GM18526 (cell line): ENCODE results near the gene RUNX3.

ENCODE experiments used
- POLR2A ChIP-seq: IDR thresholded peaks from 3 replicates; pipeline ENCODE4 v1.6.1; 2011; ENCODE audit not compliant: insufficient read length; ENCODE audit errors: extremely low read depth

Gene RUNX3

DNA sequence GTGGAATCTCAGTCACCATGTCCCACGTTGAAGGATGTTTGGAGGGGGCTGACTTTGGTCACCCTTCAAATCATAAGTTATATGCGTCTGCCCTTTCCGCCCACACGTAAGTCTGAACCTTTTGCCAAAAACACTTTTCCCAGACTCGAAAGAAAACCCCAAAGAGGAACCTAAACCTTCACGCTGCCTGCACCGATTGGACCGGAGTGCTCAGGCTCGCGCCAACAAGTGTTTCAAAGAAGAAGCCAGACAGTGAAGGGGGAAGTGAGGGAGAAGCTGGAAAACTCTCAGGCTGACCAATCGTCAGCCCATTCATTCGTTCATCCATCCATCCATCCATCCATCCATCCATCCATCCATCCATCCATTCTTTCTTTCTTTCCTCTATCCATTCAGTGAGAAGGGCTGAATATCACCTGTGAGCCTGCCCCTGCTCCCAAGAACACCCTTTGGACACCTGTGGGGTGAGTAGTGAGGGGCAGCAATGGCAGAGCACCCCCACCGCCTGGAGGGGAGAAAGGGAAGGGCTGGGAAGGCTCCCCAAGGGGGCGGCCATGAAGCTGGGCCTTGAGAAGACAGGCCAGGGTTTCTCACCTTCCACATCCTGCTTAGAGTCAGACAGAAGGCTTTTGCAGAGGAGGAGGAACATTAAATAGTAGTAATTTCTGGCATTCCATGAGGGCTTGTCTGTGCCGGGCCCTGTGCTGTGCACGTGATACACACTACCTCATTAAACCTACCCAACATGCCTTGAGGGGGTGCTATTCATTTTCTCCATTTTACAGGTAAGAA lies 27.1 kb upstream of the RUNX3 start:
- TF ChIP-seq POLR2A: no peak

DNA sequence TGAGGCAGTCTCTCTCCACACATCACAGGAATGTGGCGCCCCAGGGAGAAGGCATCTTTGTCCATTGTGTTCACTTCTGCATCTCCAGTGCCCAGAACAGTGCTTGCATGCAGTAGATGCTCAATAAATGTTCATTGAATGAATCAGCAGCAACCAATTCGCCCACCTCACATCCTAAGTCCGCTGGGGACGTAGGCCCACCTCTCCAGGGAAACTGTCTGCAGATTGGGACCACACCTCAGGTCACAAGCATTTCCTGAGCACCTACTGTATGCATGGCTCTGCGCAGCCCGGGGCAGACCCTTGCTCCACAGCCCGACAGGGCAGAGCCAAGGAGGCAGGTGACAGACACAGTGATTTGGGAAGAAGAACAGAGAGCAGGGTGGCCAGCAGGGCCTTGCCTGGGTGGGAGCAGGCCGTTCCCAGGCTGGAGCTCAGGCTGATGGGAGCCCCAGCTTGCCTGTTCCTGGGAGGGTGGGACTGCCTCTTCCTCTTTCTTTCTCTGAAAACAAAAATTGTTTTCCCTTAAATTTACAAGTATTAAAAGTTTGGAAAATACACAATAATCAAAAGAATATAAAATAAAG lies 25.8 kb upstream of the RUNX3 start:
- TF ChIP-seq POLR2A: no peak

DNA sequence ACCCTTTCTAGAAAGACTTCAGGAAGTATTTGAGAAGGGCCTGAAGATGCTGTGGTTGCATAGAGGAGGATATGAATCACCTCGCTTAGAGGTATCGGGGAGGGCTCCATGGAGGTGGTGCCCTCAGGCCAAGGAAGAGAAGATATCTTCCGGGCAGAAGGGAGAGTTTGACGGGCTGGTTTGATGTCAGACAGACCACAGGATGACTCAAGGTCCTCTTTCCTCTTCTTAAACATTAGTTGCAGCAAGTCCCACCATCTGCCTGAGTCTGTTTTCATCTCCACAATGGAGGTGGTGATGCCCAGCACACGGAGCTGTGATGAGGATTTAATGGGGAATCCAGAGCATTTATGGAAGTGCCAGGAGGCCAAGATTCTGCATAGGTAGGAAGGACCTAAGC lies 25.1 kb upstream of the RUNX3 start:
- TF ChIP-seq POLR2A: no peak

DNA sequence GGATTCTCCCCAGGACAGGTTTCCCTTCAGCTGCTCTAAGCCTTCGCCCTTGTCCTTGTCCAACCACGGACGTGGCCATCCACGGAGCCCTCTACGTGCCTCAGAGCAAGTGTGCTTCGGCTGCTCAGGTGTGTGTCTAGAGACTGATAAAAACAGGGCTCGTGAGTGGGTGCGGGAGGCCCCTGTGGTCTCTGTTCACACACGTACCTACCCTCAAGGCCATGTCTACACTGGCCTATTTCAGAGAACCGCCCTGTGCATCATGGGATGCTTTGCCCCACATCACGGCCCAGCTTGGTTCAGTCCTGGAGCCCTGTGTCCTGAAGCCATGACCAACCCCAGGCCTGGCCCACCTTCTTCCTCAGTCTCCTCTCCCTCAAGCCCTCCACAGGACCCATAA lies 24.6 kb upstream of the RUNX3 start:
- no peak for TF ChIP-seq POLR2A

DNA sequence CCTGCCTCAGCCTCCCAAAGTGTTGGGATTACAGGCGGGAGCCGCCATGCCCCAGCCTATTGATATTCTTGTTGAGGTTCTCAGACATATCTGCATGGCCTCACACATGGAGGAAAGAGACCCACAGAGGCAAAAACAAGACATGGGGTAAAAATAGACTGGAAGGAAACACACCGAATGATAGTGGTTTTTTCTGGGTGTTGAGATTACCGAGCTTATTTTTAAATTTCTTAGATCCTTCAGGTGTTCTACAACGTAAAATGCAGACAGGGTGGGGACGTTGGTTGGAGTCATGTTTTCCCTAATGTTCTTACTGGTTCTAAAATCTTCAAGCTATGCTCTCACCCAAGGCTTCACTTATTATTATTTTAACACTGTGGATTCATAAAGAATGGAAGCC lies 23.9 kb upstream of the RUNX3 start:
- no peak for TF ChIP-seq POLR2A

DNA sequence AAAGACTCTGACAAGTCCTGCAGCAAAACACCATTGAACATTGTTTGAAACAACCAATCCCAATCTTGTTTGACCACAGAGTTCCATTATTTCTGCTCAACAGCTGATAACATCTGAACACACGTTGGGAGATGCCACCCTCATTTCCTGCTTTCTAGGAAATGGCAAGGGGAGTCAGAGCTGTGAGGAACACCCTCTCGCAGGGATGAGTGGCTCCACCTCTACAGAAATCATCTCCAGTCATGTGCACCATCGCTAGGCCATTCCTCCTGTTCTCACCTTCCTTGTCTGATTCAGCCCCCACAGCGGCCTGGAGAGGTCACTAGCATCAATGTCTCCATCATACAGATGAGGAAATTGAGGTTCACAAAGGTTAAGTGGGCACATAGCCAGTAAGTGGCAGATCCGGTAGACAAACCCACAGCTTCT lies 22.4 kb upstream of the RUNX3 start:
- TF ChIP-seq POLR2A: no peak

DNA sequence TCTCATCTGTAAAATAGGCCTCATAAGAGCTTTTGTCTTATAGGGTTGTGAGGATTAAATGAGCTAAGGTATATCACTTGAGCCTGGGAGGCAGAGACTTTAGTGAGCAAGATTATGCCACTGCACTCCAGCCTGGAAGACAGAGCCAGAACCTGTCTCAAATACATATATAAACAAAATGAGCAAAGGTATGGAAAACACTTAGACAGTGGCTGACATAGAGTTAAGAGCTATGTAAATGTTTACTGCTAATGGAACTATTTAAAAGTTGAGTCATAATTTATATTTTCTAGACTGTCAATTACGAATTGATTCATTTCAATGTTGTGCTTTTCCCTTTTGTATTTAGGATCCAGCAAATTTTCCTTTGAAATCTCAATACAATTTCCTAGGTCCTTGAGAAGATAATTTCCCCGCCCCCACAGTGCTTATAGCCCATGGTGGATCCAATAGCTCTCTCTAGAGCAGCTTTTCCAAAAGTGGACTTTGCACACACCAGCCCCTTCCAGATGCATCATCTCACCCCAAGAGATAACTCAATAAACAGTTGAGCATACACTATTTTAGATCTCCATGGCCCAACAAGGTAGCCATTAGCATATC lies 21.8 kb upstream of the RUNX3 start:
- no peak for TF ChIP-seq POLR2A

DNA sequence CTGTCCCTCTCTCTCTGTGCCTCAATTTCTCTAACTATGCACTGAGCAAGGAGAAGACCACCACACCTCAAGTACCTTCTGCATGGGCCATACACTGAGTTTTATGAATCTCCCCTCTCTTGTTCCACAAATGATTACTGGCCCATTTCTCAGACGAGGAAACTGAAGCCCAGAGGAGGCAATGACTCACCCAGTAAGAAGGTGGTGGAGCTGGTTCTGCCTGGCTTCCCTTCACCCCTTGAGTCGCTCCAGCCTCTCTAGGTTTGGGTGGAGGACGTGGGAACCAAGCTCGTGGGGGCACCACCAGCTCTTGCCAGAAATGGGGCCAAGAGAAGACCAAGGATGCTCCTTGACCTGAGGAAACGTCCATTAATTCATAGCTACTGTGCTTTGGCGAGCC lies 21.3 kb upstream of the RUNX3 start:
- no peak for TF ChIP-seq POLR2A

DNA sequence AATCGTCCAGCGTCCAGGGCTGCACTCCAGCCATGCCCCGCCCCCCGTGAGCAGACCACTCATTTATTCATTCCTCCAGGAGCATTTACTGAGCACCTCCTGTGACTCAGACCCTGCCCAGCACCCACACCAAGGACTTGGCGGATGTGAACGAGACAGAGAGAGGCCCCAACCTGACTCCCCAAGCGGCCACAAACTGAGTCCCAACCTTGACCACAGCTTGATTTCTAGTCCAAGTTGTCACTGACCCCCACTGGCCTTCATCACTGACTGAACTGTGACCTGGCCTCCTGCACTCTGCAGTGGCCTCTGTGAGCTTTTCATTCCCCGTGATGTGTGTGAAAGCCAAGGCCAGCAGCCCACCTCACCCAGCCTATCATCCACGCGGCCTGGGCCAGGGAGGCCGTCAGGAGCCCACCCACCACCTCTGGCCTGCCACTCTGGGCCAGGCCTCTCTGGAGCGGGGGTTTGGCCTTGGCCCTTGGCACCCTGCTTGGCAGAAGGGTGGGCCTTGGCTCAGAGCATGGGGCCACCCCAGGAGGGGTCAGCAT lies 19.3 kb upstream of the RUNX3 start:
- no peak for TF ChIP-seq POLR2A

DNA sequence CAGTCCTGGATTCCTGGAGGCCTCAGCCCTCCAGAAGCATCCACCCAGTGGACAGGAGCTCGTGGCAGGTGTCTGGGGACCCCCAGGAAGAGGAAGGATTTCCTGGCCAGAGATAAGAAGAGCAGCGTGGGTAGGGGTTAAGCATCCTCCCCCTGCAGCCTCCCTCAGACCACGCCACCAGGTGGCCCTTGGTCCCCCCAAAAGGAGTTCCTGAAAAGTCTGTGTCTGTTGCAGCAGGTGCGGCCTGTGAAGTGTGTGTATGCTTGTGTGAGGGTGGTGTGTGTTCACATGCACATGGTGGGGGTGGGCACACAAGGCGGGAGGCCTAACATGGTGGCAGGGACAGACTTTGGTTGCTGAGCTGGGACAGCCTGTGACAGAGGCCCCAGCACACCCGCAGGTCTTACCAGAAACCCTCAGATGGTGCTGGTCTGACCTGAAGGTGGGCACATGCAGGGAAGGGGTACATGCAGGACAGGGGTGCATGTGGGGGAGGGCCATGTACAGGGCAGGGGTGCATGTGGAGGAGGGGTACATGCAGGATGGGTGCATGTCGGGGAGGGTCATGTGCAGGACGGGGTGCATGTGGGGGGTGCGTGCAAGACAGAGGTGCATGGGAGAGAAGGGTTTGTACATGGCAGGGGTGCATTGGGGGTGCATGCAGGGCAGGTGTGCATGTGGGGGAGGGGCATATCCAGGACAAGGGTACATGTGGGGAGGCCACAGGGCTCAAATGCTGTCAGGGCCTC lies 18.2 kb upstream of the RUNX3 start:
- TF ChIP-seq POLR2A: no peak

DNA sequence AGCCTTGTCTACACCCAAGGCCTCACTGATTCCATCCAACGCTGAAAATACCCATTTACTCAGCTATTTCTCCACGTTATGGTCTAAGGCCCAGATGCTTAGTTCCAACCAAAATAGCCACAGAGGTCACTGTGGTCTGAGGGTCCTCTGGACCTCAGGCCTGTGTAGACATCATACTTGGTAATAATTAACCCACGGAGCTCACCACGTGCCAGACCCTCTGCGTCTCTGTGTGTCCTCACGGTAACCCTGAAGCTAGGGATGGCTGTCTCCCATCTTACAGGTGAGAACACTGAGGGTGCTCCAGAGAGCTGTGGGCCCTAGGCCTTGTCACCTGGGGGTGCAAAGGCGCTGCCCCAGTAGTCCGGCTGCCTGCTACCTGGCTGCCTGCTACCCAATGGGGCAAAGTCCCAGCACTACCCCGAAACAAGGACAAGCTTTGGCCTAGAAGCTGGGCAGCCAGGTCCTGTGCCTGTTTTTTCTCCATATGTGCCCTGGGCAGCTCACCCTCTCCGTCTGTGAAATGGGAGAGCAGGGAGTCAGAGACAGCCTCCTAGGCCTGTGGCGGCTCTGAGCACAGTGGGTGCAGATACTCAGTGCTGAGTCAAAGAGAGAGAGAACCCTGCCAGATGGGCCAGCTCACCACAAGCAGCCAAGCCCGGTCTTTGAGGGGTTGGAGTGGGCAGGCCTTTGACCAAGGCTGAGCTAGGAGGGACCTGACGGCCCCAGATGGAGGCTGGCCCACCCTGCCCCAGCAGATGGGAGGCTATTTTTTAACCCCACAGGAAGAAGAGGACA lies 17.0 kb upstream of the RUNX3 start:
- peak; percentile 15 for TF ChIP-seq POLR2A

DNA sequence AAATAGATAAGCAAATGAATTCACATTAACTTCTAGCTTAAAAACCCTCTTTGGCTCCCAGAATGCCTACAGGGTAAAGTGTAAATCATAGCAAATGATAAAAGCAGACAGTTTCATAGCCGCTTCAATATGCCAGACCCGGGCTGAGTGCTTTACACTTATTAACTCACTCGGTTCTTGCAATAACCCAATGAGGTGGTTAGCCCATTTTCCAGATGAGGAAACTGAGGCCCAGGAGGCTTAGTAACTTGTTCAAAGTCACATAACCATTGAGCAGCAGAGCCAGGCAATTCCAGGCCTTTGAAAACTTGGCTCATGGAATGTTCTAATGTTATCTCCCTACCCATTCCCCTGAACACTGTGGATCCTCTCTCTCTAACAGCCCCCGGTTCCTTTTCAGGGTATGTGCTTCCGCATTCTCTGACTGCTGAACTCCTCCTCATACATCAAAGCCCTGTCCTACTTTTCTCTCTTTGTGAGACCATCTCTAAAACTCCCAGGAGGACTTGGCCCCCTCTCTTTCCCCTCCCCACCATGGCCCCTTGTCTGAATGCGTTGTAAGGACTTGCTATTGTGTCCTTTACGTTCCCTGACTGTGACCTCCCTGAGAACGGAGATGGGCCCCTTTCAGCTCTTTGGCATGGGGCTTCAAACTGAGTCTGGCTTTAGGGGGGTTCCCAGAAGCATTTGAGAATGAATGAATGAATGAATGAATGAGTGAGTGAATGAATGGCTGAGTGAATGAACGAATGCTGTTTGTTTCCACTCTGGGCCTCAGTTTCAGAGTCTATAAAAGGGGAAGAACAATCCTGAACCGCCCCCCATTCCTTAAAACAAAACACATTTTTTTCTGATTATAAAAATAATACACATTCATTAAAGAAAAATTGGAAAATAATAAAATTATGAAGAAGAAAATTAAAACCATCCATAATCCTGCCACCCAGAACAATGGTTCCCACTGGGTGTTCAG lies 15.6 kb upstream of the RUNX3 start:
- TF ChIP-seq POLR2A: no peak

DNA sequence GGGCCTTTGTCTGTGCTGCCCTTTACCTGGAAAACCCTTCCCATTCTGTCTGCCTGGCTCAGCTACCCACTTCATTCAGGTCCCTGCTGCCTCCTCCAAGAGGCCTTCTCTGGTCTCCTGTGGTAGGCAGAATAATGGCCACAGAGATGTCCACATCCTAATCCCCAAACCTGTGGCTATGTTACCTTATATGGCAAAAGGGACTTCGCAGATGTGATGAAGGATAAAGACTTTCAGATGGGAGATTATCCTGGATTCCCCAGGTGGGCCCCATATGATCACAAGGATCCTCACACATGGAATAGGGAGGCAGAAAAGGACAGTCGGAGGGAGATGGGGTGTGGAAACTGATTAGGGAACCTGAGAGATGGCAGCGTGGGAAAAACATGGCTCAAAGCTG lies 14.2 kb upstream of the RUNX3 start:
- no peak for TF ChIP-seq POLR2A

DNA sequence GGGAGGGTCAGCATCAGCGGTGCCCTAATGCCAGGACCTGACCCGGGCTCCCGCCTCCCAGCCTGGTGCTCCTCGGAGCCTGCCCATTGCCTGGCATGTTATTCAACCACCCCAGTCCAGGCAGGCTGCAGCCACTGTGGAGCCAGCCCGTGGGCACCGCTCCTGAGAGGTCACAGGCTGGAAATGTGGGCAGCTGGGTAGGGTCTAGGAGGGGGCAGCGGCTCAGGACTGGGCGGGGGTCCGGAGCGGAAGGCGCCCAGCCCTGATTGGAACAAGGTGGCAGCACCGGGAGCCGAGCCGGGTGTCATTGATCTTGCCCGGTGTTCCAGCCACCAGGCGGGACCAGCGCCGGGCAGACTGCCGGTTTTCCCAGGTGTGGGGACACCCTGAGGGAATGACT lies 12.7 kb upstream of the RUNX3 start:
- TF ChIP-seq POLR2A: no peak

DNA sequence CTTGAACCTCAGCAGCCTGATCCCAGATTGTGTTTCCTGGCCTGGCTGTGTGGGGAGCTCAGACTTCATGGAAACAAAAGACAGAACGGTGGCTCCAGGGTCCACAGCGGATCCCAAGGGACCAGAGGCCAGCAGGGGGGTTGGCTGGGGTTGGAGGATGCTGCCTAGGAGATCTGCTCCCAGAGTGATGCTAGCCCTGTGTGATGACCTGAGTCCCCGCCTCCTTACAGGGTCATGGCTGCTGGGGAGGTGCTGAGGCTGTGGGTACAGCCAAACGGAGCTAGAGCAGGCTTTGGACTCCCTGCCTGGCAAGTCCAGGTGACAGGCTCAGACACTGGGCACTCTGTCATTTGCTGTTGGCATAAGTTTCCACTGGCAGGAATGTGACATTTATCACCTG lies 11.5 kb upstream of the RUNX3 start:
- TF ChIP-seq POLR2A: no peak
